Hepatocyte (in vitro differentiated cells): Measurements from ENCODE around the gene PAK2.

Experiments used
- EZH2 ChIP-seq: fragments of 200-600 bp; sonication (generic); IDR thresholded peaks from 2 replicates; pipeline ENCODE4 v1.6.1; 2016; ENCODE audit warnings: antibody characterized with exemption, mild to moderate bottlenecking, borderline replicate concordance
- EZH2phosphoT487 ChIP-seq: fragments of 200-600 bp; sonication (generic); IDR thresholded peaks from one replicate; pipeline ENCODE4 v1.6.1; 2018; ENCODE audit warnings: antibody characterized with exemption, mild to moderate bottlenecking, low read depth, moderate library complexity; ENCODE audit not compliant: unreplicated experiment, severe bottlenecking
- TF ChIP-seq, protein P1 (sequence below): fragments of 200-600 bp; sonication (generic); IDR thresholded peaks from 2 replicates; pipeline ENCODE4 v1.5.1; 2016; ENCODE audit warnings: antibody characterized with exemption, mild to moderate bottlenecking; ENCODE audit not compliant: poor library complexity

DNA sequence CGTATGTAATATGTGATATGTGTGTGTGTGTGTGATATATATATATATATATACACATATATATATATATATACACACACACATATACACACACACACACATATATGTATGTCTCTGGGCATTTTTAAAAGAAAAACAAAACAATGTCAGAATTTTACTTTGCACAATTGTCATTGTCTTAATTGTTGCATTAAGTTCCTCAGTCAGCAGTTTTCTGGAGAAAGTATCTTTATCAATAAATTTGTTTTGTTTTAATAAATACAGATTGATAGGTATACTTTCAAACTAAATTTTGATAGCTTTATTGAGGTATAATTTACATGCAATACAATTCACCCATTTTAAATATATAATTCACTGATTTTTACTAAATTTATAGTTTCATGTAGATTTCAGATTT is 65.1 kb downstream of the PAK2 start:
- TF ChIP-seq, protein P1, sequence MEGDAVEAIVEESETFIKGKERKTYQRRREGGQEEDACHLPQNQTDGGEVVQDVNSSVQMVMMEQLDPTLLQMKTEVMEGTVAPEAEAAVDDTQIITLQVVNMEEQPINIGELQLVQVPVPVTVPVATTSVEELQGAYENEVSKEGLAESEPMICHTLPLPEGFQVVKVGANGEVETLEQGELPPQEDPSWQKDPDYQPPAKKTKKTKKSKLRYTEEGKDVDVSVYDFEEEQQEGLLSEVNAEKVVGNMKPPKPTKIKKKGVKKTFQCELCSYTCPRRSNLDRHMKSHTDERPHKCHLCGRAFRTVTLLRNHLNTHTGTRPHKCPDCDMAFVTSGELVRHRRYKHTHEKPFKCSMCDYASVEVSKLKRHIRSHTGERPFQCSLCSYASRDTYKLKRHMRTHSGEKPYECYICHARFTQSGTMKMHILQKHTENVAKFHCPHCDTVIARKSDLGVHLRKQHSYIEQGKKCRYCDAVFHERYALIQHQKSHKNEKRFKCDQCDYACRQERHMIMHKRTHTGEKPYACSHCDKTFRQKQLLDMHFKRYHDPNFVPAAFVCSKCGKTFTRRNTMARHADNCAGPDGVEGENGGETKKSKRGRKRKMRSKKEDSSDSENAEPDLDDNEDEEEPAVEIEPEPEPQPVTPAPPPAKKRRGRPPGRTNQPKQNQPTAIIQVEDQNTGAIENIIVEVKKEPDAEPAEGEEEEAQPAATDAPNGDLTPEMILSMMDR = no peak
- TF ChIP-seq EZH2 (no peak), EZH2phosphoT487 (no peak)
